Caco-2 (cell line): ENCODE measurements around the gene ESPNL. TPM values are rescaled to one million over a fixed set of nuclear protein-coding genes. Genes with fewer than 3 reads are reported as not detected.

ENCODE experiments used
- BruUV-seq: library from RNA; stranded (reverse); fragments of 400-500 nt; replicated peaks from 2 replicates; lab custom pipeline; 2021; lab: Mats Ljungman, UMichigan
- CTCF ChIA-PET: fragments of 300-600 bp; sonication (Branson Sonifier 250); formaldehyde crosslinking; loops from one replicate; lab custom pipeline; 2022; ENCODE audit warnings: antibody characterized with exemption; lab: Charles Lee
- POLR2A ChIA-PET: fragments of 300-600 bp; sonication (Branson Sonifier 250); formaldehyde crosslinking; loops from one replicate; lab custom pipeline; 2022; ENCODE audit warnings: antibody characterized with exemption; lab: Charles Lee
- DNase-seq, 2 experiments: peaks; one replicate each; pipeline versions ENCODE4 v3.0.0 to v3.0.0-alpha.2; 2020 to 2022
- H3K27me3 ChIP-seq: replicated peaks from 2 replicates; pipeline ENCODE4 v1.6.0; 2011; ENCODE audit warnings: low read length; ENCODE audit not compliant: control insufficient read depth, insufficient read depth
- H3K36me3 ChIP-seq: 2 replicates; pipeline ENCODE4 v1.5.1; 2011; ENCODE audit warnings: low read length; ENCODE audit not compliant: control insufficient read depth, insufficient read depth
- H3K4me1 ChIP-seq: fragments of 250-450 bp; sonication (Bioruptor Pico); 2 replicates; pipeline ENCODE4 v1.5.1; 2020; ENCODE audit warnings: mild to moderate bottlenecking
- H3K4me3 ChIP-seq: 2 replicates; pipeline ENCODE4 v1.5.1; 2011; ENCODE audit warnings: low read depth, mild to moderate bottlenecking, control low read depth, low read length
- H3K9me3 ChIP-seq: fragments of 250-450 bp; sonication (Bioruptor Pico); 2 replicates; pipeline ENCODE4 v1.5.1; 2020; ENCODE audit warnings: mild to moderate bottlenecking, moderate library complexity
- H3K27ac Mint-ChIP-seq: one replicate; pipeline ENCODE4 v1.8.0; 2022; ENCODE audit warnings: mixed read lengths; ENCODE audit not compliant: unreplicated experiment
- H3K27me3 Mint-ChIP-seq: one replicate; pipeline ENCODE4 v1.8.0; 2022; ENCODE audit warnings: mixed read lengths; ENCODE audit not compliant: insufficient read depth, unreplicated experiment
- H3K36me3 Mint-ChIP-seq: one replicate; pipeline ENCODE4 v1.8.0; 2022; ENCODE audit warnings: mild to moderate bottlenecking, mixed read lengths; ENCODE audit not compliant: insufficient read depth, unreplicated experiment
- H3K4me1 Mint-ChIP-seq: one replicate; pipeline ENCODE4 v1.8.0; 2022; ENCODE audit warnings: low read depth, mixed read lengths; ENCODE audit not compliant: unreplicated experiment
- H3K4me3 Mint-ChIP-seq: one replicate; pipeline ENCODE4 v1.8.0; 2022; ENCODE audit warnings: mild to moderate bottlenecking, moderate library complexity, mixed read lengths; ENCODE audit not compliant: unreplicated experiment
- H3K9me3 Mint-ChIP-seq: one replicate; pipeline ENCODE4 v1.8.0; 2022; ENCODE audit warnings: mixed read lengths; ENCODE audit not compliant: unreplicated experiment
- CTCF ChIP-seq, 2 experiments: fragments of 200-600 bp in 1 of 2; IDR thresholded peaks; 1 replicate in 1 of 2; 2 replicates in 1 of 2; pipeline versions ENCODE4 v1.5.1 to v1.8.0; 2011 to 2022; ENCODE audit warnings: antibody characterized with exemption in 1 of 2, control low read depth in 1 of 2, inconsistent platforms in 1 of 2, low read depth in 1 of 2, low read length in 1 of 2, mild to moderate bottlenecking in 1 of 2, moderate library complexity in 1 of 2; ENCODE audit not compliant: insufficient read depth in 1 of 2, severe bottlenecking in 1 of 2, unreplicated experiment in 1 of 2
- intact Hi-C: fragments of 100-400 bp; cut with micrococcal nuclease; formaldehyde crosslinking; loops from one replicate; pipeline ENCODE4 v1.10.0; 2022; ENCODE audit not compliant: unreplicated experiment
- total RNA-seq: library from RNA; stranded (reverse); gene quantifications from 2 replicates; pipeline ENCODE4 v1.2.3, GENCODE V29; 2022

Gene ESPNL
- total RNA-seq, 1 experiment from 2014 or later, result not detected

GRCh38 chr2:238142382-238143205 lies 42.5 kb downstream of the ESPNL start:
- CTCF ChIA-PET, result no interaction called here
- Mint-ChIP-seq H3K4me1 (no peaks in the 10 kb centered on the region), H3K27ac (no peak overlapping the region), H3K36me3 (no peaks in the 10 kb centered on the region), H3K27me3 (no peaks in the 10 kb centered on the region), H3K4me3 (no peak overlapping the region), H3K9me3 (no peaks in the 10 kb centered on the region)
- no peak overlapping the region for H3K4me3 ChIP-seq
- no peaks in the 10 kb centered on the region for H3K9me3 ChIP-seq
- H3K27me3 ChIP-seq, result no peaks in the 10 kb centered on the region
- intact Hi-C loops, result no loop called here
- no peak for TF ChIP-seq CTCF (IDR thresholded peaks at IDR 0.05; ENCODE audit: insufficient read depth in 1 of 2, low read depth in 1 of 2, low read length in 1 of 2, severe bottlenecking in 1 of 2, unreplicated experiment in 1 of 2)
- BruUV-seq, result no TSS peak
- no peaks in the 10 kb centered on the region for H3K4me1 ChIP-seq
- DNase-seq, result no peak
- POLR2A ChIA-PET, result no interaction called here
- no peaks in the 10 kb centered on the region for H3K36me3 ChIP-seq

GRCh38 chr2:238143239-238143951 lies 43.3 kb downstream of the ESPNL start:
- Mint-ChIP-seq H3K36me3 (no peaks in the 10 kb centered on the region), H3K27me3 (no peaks in the 10 kb centered on the region), H3K4me1 (no peaks in the 10 kb centered on the region), H3K27ac (no peak overlapping the region), H3K9me3 (no peaks in the 10 kb centered on the region), H3K4me3 (no peak overlapping the region)
- Histone ChIP-seq H3K36me3 (no peaks in the 10 kb centered on the region), H3K4me1 (no peaks in the 10 kb centered on the region), H3K9me3 (no peaks in the 10 kb centered on the region), H3K4me3 (no peak overlapping the region), H3K27me3 (no peaks in the 10 kb centered on the region)
- no peak for TF ChIP-seq CTCF (IDR thresholded peaks at IDR 0.05; ENCODE audit: insufficient read depth in 1 of 2, low read depth in 1 of 2, low read length in 1 of 2, severe bottlenecking in 1 of 2, unreplicated experiment in 1 of 2)
- ChIA-PET POLR2A (no interaction called here), CTCF (no interaction called here)
- no TSS peak for BruUV-seq
- intact Hi-C loops, result no loop called here
- DNase-seq, result no peak

- H3K27ac Mint-ChIP-seq, result no peak overlapping the region
- H3K36me3 Mint-ChIP-seq, result no peaks in the 10 kb centered on the region
- DNase-seq, result no peak
- no peak for TF ChIP-seq CTCF (IDR thresholded peaks at IDR 0.05; ENCODE audit: insufficient read depth in 1 of 2, low read depth in 1 of 2, low read length in 1 of 2, severe bottlenecking in 1 of 2, unreplicated experiment in 1 of 2)
- H3K27me3 Mint-ChIP-seq, result no peaks in the 10 kb centered on the region
- H3K36me3 ChIP-seq, result no peaks in the 10 kb centered on the region
- no peaks in the 10 kb centered on the region for H3K4me1 Mint-ChIP-seq
- intact Hi-C loops, result no loop called here
- H3K9me3 ChIP-seq, result no peaks in the 10 kb centered on the region
- no TSS peak for BruUV-seq
- H3K4me1 ChIP-seq, result no peaks in the 10 kb centered on the region
- no peaks in the 10 kb centered on the region for H3K9me3 Mint-ChIP-seq
- no peak overlapping the region for H3K4me3 ChIP-seq
- ChIA-PET CTCF (no interaction called here), POLR2A (no interaction called here)
- no peaks in the 10 kb centered on the region for H3K27me3 ChIP-seq
- no peak overlapping the region for H3K4me3 Mint-ChIP-seq
These were observed 44.1 kb downstream of the ESPNL start for GRCh38 chr2:238144262-238144661.
